Measurements from ENCODE around the gene KCTD12.

Gene KCTD12

DNA sequence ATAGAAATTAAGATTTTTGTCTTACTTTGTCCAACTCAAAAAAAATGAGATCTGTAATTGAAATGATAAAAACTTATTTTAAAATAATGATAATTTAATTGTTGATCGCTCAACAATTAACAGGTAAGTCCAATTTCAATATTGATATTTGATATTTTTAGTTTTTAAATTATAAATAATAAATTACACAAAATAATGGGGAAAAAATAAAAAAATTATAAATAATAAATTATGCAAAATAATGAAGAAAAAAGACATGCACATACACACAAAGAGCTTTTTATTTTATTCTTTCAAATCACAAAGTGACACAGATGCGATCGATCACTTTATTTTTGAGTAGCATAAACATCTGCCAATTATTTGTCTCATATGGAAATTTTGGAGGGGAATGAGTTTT lies 40.8 kb downstream of the KCTD12 start:
- Histone ChIP-seq H4K20me1 (ENCODE audit: insufficient read depth, low read length) (no peaks in the 10 kb centered on the region), H3K79me2 (ENCODE audit: insufficient read depth, low read length) (no peaks in the 10 kb centered on the region), H3K27me3 (ENCODE audit: insufficient read depth, low read length) (no peaks in the 10 kb centered on the region), H2AFZ (ENCODE audit: low read length) (no peak overlapping the region), H3K36me3 (ENCODE audit: insufficient read depth, low read length) (no peaks in the 10 kb centered on the region), H3K27ac (ENCODE audit: low read depth, low read length, poor library complexity, severe bottlenecking) (no peak overlapping the region), H3K4me3 (ENCODE audit: low read depth, low read length, poor library complexity, severe bottlenecking) (no peak overlapping the region), H3F3A (ENCODE audit: insufficient read depth, low read length) (no peaks in the 10 kb centered on the region), H3K4me1 (ENCODE audit: insufficient read depth, low read length, severe bottlenecking) (no peaks in the 10 kb centered on the region), H3K9me2 (ENCODE audit: low read depth, low read length) (no peaks in the 10 kb centered on the region), H3K9me3 (ENCODE audit: low read length) (no peaks in the 10 kb centered on the region), H3K4me2 (ENCODE audit: low read length) (no peak overlapping the region), H3K9ac (ENCODE audit: low read length) (no peak overlapping the region)
- TF ChIP-seq, protein P1, sequence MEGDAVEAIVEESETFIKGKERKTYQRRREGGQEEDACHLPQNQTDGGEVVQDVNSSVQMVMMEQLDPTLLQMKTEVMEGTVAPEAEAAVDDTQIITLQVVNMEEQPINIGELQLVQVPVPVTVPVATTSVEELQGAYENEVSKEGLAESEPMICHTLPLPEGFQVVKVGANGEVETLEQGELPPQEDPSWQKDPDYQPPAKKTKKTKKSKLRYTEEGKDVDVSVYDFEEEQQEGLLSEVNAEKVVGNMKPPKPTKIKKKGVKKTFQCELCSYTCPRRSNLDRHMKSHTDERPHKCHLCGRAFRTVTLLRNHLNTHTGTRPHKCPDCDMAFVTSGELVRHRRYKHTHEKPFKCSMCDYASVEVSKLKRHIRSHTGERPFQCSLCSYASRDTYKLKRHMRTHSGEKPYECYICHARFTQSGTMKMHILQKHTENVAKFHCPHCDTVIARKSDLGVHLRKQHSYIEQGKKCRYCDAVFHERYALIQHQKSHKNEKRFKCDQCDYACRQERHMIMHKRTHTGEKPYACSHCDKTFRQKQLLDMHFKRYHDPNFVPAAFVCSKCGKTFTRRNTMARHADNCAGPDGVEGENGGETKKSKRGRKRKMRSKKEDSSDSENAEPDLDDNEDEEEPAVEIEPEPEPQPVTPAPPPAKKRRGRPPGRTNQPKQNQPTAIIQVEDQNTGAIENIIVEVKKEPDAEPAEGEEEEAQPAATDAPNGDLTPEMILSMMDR (IDR thresholded peaks at IDR 0.05; ENCODE audit: low read length): no peak
- no peak for TF ChIP-seq EZH2 (IDR thresholded peaks at IDR 0.05; ENCODE audit: borderline replicate concordance, low read length)

DNA sequence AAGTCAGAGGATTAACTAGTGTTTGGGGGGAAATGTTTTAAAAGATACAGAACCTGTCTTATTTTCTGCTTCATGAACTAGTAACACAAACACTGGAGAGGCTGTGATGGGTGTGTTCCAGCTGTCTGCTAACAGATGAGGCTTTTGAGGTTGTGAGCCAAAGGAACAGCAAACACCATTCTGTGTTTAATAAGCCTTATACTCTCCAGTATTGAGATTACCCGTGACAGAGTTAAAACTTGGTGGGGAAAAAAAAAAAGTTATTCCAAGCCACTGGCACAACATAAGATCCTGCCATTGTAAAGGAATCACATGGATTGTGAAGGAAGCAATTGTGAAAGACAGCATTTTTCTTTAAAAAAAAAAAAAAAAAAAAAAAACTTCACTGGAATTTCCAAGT lies 48.4 kb downstream of the KCTD12 start:
- Histone ChIP-seq H3K4me2 (ENCODE audit: low read length) (no peak overlapping the region), H3F3A (ENCODE audit: insufficient read depth, low read length) (no peaks in the 10 kb centered on the region), H3K4me1 (ENCODE audit: insufficient read depth, low read length, severe bottlenecking) (no peaks in the 10 kb centered on the region), H3K9me3 (ENCODE audit: low read length) (no peaks in the 10 kb centered on the region), H3K27me3 (ENCODE audit: insufficient read depth, low read length) (no peaks in the 10 kb centered on the region), H3K4me3 (ENCODE audit: low read depth, low read length, poor library complexity, severe bottlenecking) (no peak overlapping the region), H3K36me3 (ENCODE audit: insufficient read depth, low read length) (no peaks in the 10 kb centered on the region), H4K20me1 (ENCODE audit: insufficient read depth, low read length) (no peaks in the 10 kb centered on the region), H2AFZ (ENCODE audit: low read length) (no peak overlapping the region), H3K27ac (ENCODE audit: low read depth, low read length, poor library complexity, severe bottlenecking) (no peak overlapping the region), H3K9me2 (ENCODE audit: low read depth, low read length) (no peaks in the 10 kb centered on the region), H3K9ac (ENCODE audit: low read length) (no peak overlapping the region), H3K79me2 (ENCODE audit: insufficient read depth, low read length) (no peaks in the 10 kb centered on the region)
- TF ChIP-seq, protein P1 (IDR thresholded peaks at IDR 0.05; ENCODE audit: low read length): no peak
- TF ChIP-seq EZH2 (IDR thresholded peaks at IDR 0.05; ENCODE audit: borderline replicate concordance, low read length): no peak

GRCh38 chr13:76836311-76836710 lies 49.9 kb downstream of the KCTD12 start:
- Histone ChIP-seq H3K27ac (ENCODE audit: low read depth, low read length, poor library complexity, severe bottlenecking) (no peak overlapping the region), H3K9me2 (ENCODE audit: low read depth, low read length) (no peaks in the 10 kb centered on the region), H3K9ac (ENCODE audit: low read length) (no peak overlapping the region), H3K4me1 (ENCODE audit: insufficient read depth, low read length, severe bottlenecking) (no peaks in the 10 kb centered on the region), H3F3A (ENCODE audit: insufficient read depth, low read length) (no peaks in the 10 kb centered on the region), H4K20me1 (ENCODE audit: insufficient read depth, low read length) (no peaks in the 10 kb centered on the region), H2AFZ (ENCODE audit: low read length) (no peak overlapping the region), H3K9me3 (ENCODE audit: low read length) (no peaks in the 10 kb centered on the region), H3K4me3 (ENCODE audit: low read depth, low read length, poor library complexity, severe bottlenecking) (no peak overlapping the region), H3K36me3 (ENCODE audit: insufficient read depth, low read length) (no peaks in the 10 kb centered on the region), H3K4me2 (ENCODE audit: low read length) (no peak overlapping the region), H3K79me2 (ENCODE audit: insufficient read depth, low read length) (no peaks in the 10 kb centered on the region), H3K27me3 (ENCODE audit: insufficient read depth, low read length) (no peaks in the 10 kb centered on the region)
- TF ChIP-seq, protein P1 (IDR thresholded peaks at IDR 0.05; ENCODE audit: low read length): no peak
- no peak for TF ChIP-seq EZH2 (IDR thresholded peaks at IDR 0.05; ENCODE audit: borderline replicate concordance, low read length)

All from OCI-LY1 (cell line).